PC-9 (cell line): ENCODE data around the gene INPP4A. TPM values are rescaled to one million over a fixed set of nuclear protein-coding genes. Genes with fewer than 3 reads are reported as not detected.

Experiments used
- BruUV-seq: library from RNA; stranded (reverse); fragments of 400-500 nt; replicated peaks from 2 replicates; lab custom pipeline; 2021; lab: Mats Ljungman, UMichigan
- CTCF ChIA-PET: fragments of 300-600 bp; sonication (Branson Sonifier 250); formaldehyde crosslinking; loops from one replicate; lab custom pipeline; 2022; ENCODE audit warnings: antibody characterized with exemption; lab: Charles Lee
- POLR2A ChIA-PET: fragments of 300-600 bp; sonication (Branson Sonifier 250); formaldehyde crosslinking; loops from one replicate; lab custom pipeline; 2022; ENCODE audit warnings: antibody characterized with exemption; ENCODE audit not compliant: unreplicated experiment; lab: Charles Lee
- DNase-seq, 2 experiments: peaks; one replicate each; pipeline versions ENCODE4 v3.0.0 to v3.0.0-alpha.2; 2015 to 2022; ENCODE audit warnings: mixed read lengths in 1 of 2
- H2AFZ ChIP-seq: fragments of 200-600 bp; sonication (generic); 2 replicates; pipeline ENCODE4 v1.8.1; 2017; ENCODE audit warnings: antibody characterized with exemption
- H3F3A ChIP-seq: fragments of 200-600 bp; sonication (generic); 2 replicates; pipeline ENCODE4 v1.8.1; 2017; ENCODE audit warnings: antibody characterized with exemption, mild to moderate bottlenecking, low read depth; ENCODE audit not compliant: insufficient read depth
- H3K27ac ChIP-seq: fragments of 200-600 bp; sonication (generic); 2 replicates; pipeline ENCODE4 v1.6.1; 2016; ENCODE audit warnings: mixed run types
- H3K27me3 ChIP-seq: fragments of 200-600 bp; sonication (generic); 2 replicates; pipeline ENCODE4 v1.6.1; 2016; ENCODE audit warnings: low read depth, mixed run types; ENCODE audit not compliant: insufficient read depth
- H3K36me3 ChIP-seq: fragments of 200-600 bp; sonication (generic); 2 replicates; pipeline ENCODE4 v1.6.1; 2016; ENCODE audit warnings: low read depth, mixed run types
- H3K4me1 ChIP-seq: fragments of 200-600 bp; sonication (generic); replicated peaks from 2 replicates; pipeline ENCODE4 v1.6.1; 2016; ENCODE audit warnings: mixed run types; ENCODE audit not compliant: insufficient read depth
- H3K4me2 ChIP-seq: fragments of 200-600 bp; sonication (generic); 2 replicates; pipeline ENCODE4 v1.6.1; 2017; ENCODE audit warnings: mixed run types
- H3K4me3 ChIP-seq: fragments of 200-600 bp; sonication (generic); 2 replicates; pipeline ENCODE4 v1.6.1; 2016; ENCODE audit warnings: mixed run types
- H3K79me2 ChIP-seq: fragments of 200-600 bp; sonication (generic); 2 replicates; pipeline ENCODE4 v1.6.1; 2017; ENCODE audit warnings: low read depth, mixed run types
- H3K9me2 ChIP-seq: fragments of 200-600 bp; sonication (generic); 2 replicates; pipeline ENCODE4 v1.8.1; 2017; ENCODE audit warnings: mild to moderate bottlenecking; ENCODE audit not compliant: insufficient read depth
- H3K9me3 ChIP-seq: fragments of 200-600 bp; sonication (generic); 2 replicates; pipeline ENCODE4 v1.8.1; 2016; ENCODE audit warnings: low read depth; ENCODE audit not compliant: insufficient read depth
- H4K20me1 ChIP-seq: fragments of 200-600 bp; sonication (generic); 2 replicates; pipeline ENCODE4 v1.8.1; 2017; ENCODE audit not compliant: insufficient read depth
- CTCF ChIP-seq: fragments of 200-600 bp; sonication (generic); conservative IDR thresholded peaks from 2 replicates; pipeline ENCODE4 v1.6.1; 2017; ENCODE audit warnings: mixed run types, antibody characterized with exemption, mild to moderate bottlenecking, moderate library complexity
- EZH2 ChIP-seq: fragments of 200-600 bp; sonication (generic); IDR thresholded peaks from 2 replicates; pipeline ENCODE4 v1.8.0; 2017; ENCODE audit warnings: antibody characterized with exemption, low read depth
- intact Hi-C: fragments of 100-400 bp; cut with micrococcal nuclease; formaldehyde crosslinking; loops from one replicate; pipeline ENCODE4 v1.10.0; 2022; ENCODE audit not compliant: unreplicated experiment
- total RNA-seq: library from RNA; stranded (reverse); gene quantifications from 2 replicates; pipeline ENCODE4 v1.2.3, GENCODE V29; 2021

The INPP4A gene
- total RNA-seq, 1 experiment from 2014 or later = 52.9 TPM

- intact Hi-C loops = no loop called here
- Histone ChIP-seq H2AFZ (no peak overlapping the region), H3K4me3 (no peak overlapping the region), H3K9me3 (no peaks in the 10 kb centered on the region), H3K9me2 (no peaks in the 10 kb centered on the region), H3F3A (no peaks in the 10 kb centered on the region), H3K79me2 (no peaks in the 10 kb centered on the region), H3K4me2 (no peak overlapping the region), H3K36me3 (no peaks in the 10 kb centered on the region), H3K27ac (no peak overlapping the region), H3K4me1 (no peaks in the 10 kb centered on the region), H3K27me3 (no peaks in the 10 kb centered on the region), H4K20me1 (no peaks in the 10 kb centered on the region)
- ChIA-PET POLR2A (no interaction called here), CTCF (no interaction called here)
- TF ChIP-seq CTCF (no peak), EZH2 (no peak)
- BruUV-seq = no TSS peak
- DNase-seq = no peak
These were observed 79.5 kb downstream of the INPP4A start for GRCh38 chr2:98524168-98524567.

DNA sequence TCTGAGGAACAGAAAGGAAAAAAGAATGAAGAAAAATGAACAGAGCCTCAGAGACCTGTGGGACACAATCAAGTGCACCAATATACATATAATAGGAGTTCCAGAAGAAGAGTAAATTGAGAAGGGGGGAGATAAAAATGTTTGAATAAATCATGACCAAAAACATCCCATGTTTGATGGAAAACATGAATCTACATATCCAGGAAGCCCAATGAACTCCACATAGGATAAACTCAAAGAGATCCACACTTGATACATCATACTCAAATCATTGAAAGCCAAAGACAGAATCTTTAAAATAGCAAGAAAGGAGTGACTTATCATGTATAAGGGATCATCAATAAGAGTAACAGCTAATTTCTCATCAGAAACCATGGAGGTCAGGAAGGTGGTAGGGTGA, 83.7 kb downstream of the INPP4A start:
- H3F3A ChIP-seq = no peaks in the 10 kb centered on the region
- ChIA-PET POLR2A (no interaction called here), CTCF (no interaction called here)
- no TSS peak for BruUV-seq
- H3K27me3 ChIP-seq = no peaks in the 10 kb centered on the region
- no peak overlapping the region for H3K27ac ChIP-seq
- H2AFZ ChIP-seq = no peak overlapping the region
- H3K9me3 ChIP-seq = no peaks in the 10 kb centered on the region
- intact Hi-C loops = no loop called here
- H3K9me2 ChIP-seq = no peaks in the 10 kb centered on the region
- TF ChIP-seq CTCF (no peak), EZH2 (no peak)
- H3K4me2 ChIP-seq = no peak overlapping the region
- H3K4me3 ChIP-seq = no peak overlapping the region
- no peak for DNase-seq
- H3K4me1 ChIP-seq = no peaks in the 10 kb centered on the region
- H3K79me2 ChIP-seq = no peaks in the 10 kb centered on the region
- no peaks in the 10 kb centered on the region for H3K36me3 ChIP-seq
- H4K20me1 ChIP-seq = no peaks in the 10 kb centered on the region

- POLR2A ChIA-PET = no interaction called here
- no peak for TF ChIP-seq CTCF
- no peak for TF ChIP-seq EZH2
- H2AFZ ChIP-seq = no peak overlapping the region
- H3F3A ChIP-seq = no peaks in the 10 kb centered on the region
- CTCF ChIA-PET = no interaction called here
- no TSS peak for BruUV-seq
- H3K79me2 ChIP-seq = no peaks in the 10 kb centered on the region
- H3K27ac ChIP-seq = no peak overlapping the region
- H3K27me3 ChIP-seq = no peaks in the 10 kb centered on the region
- DNase-seq = no peak
- H3K9me2 ChIP-seq = no peaks in the 10 kb centered on the region
- no peaks in the 10 kb centered on the region for H3K9me3 ChIP-seq
- no peaks in the 10 kb centered on the region for H3K36me3 ChIP-seq
- no peak overlapping the region for H3K4me3 ChIP-seq
- intact Hi-C loops = no loop called here
- no peak overlapping the region for H3K4me2 ChIP-seq
- H4K20me1 ChIP-seq = no peaks in the 10 kb centered on the region
- H3K4me1 ChIP-seq = no peaks in the 10 kb centered on the region
These were observed 85.5 kb downstream of the INPP4A start for GRCh38 chr2:98530114-98530513.
